Measurements from ENCODE around the gene SLIT3.

Gene SLIT3

DNA sequence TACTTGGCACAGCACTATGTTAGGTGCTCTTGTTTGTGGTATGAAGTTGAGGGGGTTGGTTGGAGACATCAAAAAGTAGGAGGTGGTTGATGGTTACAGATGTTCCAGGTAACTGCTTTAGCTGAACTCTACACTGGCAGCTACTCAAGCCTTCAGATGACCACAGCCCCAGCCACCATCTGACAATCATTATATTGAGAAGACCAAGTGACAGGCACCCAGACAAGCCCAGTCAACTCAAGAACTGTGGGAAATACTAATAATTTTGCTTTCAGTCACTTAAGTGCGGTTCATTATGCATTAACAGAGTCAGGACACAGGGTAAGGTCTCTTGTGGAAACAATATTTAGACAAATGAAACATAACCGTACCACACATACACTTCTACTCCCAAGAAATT lies 38.9 kb upstream of the SLIT3 start:
- H3K27me3 Mint-ChIP-seq (ENCODE audit: low read depth, poor library complexity) = peaks cover 18% of the 10 kb centered on the region

DNA sequence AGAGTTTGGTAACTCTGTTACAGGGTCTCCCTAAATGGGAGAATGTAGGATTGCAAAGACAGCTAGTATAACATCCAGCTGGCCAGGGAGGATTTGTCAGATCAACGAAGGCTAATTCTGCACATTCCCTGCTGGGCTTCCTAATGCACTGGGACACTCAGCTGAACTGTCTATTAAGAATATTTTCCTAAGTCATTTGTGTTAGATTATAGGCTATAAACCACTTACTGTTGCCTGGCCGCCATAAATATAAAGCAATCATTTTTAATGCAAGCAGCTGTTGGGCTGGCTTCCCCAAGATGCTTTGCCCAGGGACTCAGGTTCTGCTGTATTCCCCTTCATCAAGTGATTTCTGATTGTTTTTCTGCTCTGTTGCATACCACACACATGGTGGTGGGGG lies 35.3 kb upstream of the SLIT3 start:
- H3K27ac Mint-ChIP-seq = no peak overlapping the region
- no peak overlapping the region for H3K4me3 Mint-ChIP-seq
- TF ChIP-seq, protein P1, sequence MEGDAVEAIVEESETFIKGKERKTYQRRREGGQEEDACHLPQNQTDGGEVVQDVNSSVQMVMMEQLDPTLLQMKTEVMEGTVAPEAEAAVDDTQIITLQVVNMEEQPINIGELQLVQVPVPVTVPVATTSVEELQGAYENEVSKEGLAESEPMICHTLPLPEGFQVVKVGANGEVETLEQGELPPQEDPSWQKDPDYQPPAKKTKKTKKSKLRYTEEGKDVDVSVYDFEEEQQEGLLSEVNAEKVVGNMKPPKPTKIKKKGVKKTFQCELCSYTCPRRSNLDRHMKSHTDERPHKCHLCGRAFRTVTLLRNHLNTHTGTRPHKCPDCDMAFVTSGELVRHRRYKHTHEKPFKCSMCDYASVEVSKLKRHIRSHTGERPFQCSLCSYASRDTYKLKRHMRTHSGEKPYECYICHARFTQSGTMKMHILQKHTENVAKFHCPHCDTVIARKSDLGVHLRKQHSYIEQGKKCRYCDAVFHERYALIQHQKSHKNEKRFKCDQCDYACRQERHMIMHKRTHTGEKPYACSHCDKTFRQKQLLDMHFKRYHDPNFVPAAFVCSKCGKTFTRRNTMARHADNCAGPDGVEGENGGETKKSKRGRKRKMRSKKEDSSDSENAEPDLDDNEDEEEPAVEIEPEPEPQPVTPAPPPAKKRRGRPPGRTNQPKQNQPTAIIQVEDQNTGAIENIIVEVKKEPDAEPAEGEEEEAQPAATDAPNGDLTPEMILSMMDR (IDR thresholded peaks at IDR 0.05) = no peak
- H3K36me3 Mint-ChIP-seq (ENCODE audit: low read depth) = no peaks in the 10 kb centered on the region
- H3K4me1 Mint-ChIP-seq = peaks cover 10% of the 10 kb centered on the region
- peaks cover 14% of the 10 kb centered on the region for H3K27me3 Mint-ChIP-seq (ENCODE audit: low read depth, poor library complexity)
- no peaks in the 10 kb centered on the region for H3K9me3 Mint-ChIP-seq
- DNase-seq = no peak

More for the DNA sequence above, 38.9 kb upstream of the SLIT3 start:
- H3K36me3 Mint-ChIP-seq (ENCODE audit: low read depth) = no peaks in the 10 kb centered on the region
- no peak overlapping the region for H3K4me3 Mint-ChIP-seq
- no peak for DNase-seq
- no peak overlapping the region for H3K27ac Mint-ChIP-seq
- peaks cover 1% of the 10 kb centered on the region for H3K4me1 Mint-ChIP-seq
- H3K9me3 Mint-ChIP-seq = no peaks in the 10 kb centered on the region
- TF ChIP-seq, protein P1 (IDR thresholded peaks at IDR 0.05) = no peak

DNA sequence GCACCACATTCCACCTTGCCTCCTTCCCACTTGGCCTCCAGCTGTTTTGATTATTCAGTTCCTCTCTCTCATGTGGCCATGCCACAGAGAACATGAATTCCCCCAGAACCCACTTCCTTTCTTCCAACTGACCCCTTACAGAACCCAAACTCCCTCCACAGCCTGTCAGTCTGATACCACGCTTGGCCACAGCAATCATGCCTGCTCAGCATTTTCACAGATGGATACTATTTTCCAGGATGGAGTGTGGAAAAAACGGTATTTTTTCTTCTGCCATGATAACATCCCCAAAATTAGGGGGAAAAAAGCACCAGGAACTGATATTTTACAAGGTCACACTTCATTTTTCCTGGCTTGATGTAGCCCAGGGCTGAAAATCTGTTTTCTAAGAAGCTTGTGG lies 34.9 kb upstream of the SLIT3 start:
- H3K9me3 Mint-ChIP-seq = no peaks in the 10 kb centered on the region
- H3K4me1 Mint-ChIP-seq = peaks cover 10% of the 10 kb centered on the region
- no peaks in the 10 kb centered on the region for H3K36me3 Mint-ChIP-seq (ENCODE audit: low read depth)
- H3K4me3 Mint-ChIP-seq = no peak overlapping the region
- no peak overlapping the region for H3K27ac Mint-ChIP-seq
- TF ChIP-seq, protein P1 (IDR thresholded peaks at IDR 0.05) = no peak
- no peak for DNase-seq
- peaks cover 14% of the 10 kb centered on the region for H3K27me3 Mint-ChIP-seq (ENCODE audit: low read depth, poor library complexity)

DNA sequence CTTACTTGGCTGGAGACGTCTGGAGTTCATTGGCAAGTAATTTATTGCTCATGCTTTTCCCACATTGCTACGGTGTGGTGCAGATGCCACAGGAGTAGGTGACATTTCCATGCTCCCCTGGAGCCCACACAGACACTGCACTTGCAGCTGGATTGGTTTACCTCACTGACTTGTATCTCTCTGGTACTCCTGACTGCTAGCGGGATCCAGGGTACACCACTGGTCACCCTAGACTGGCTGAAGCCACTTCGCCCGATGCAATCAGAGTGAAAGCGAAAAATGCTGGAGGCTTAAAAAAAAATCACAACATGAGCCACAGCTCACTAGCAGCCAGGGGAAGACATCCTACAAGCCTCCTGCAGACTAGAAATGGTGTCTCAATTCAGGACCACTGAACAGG lies 32.6 kb upstream of the SLIT3 start:
- DNase-seq = no peak
- H3K4me3 Mint-ChIP-seq = no peak overlapping the region
- no peak overlapping the region for H3K27ac Mint-ChIP-seq
- peaks cover 10% of the 10 kb centered on the region for H3K4me1 Mint-ChIP-seq
- H3K9me3 Mint-ChIP-seq = no peaks in the 10 kb centered on the region
- H3K36me3 Mint-ChIP-seq (ENCODE audit: low read depth) = no peaks in the 10 kb centered on the region
- H3K27me3 Mint-ChIP-seq (ENCODE audit: low read depth, poor library complexity) = peaks cover 15% of the 10 kb centered on the region
- TF ChIP-seq, protein P1 (IDR thresholded peaks at IDR 0.05) = no peak

DNA sequence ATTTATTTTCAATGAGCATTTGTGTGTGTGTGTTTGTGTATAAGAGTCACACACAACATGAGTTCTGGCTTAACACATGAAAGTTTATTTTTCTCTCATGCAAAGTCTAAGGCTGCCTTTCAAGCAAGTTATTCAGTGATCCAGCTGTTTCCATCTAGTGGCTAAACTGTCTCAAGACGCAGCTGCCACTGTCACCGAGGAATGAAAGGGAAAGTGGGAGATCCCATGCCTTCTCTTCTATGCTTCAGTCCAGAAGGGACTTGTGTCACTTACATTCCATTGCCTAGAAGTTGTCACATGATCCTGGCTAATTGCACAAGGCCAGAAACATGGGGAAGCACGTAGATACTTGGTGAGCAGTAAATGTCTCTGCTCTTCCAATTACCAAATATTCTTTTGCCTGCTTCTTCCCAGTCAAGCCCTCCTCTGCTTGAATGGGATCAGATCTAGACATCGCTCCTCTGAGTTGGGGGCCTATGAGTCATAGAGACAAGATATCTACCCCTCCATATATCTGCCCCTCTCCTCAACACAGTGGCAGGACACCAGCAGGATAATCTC lies 30.4 kb upstream of the SLIT3 start:
- H3K4me3 Mint-ChIP-seq = no peak overlapping the region
- no peak for DNase-seq
- H3K27me3 Mint-ChIP-seq (ENCODE audit: low read depth, poor library complexity) = peaks cover 14% of the 10 kb centered on the region
- H3K9me3 Mint-ChIP-seq = no peaks in the 10 kb centered on the region
- H3K36me3 Mint-ChIP-seq (ENCODE audit: low read depth) = no peaks in the 10 kb centered on the region
- H3K4me1 Mint-ChIP-seq = peaks cover 10% of the 10 kb centered on the region
- no peak overlapping the region for H3K27ac Mint-ChIP-seq
- TF ChIP-seq, protein P1 (IDR thresholded peaks at IDR 0.05) = no peak

DNA sequence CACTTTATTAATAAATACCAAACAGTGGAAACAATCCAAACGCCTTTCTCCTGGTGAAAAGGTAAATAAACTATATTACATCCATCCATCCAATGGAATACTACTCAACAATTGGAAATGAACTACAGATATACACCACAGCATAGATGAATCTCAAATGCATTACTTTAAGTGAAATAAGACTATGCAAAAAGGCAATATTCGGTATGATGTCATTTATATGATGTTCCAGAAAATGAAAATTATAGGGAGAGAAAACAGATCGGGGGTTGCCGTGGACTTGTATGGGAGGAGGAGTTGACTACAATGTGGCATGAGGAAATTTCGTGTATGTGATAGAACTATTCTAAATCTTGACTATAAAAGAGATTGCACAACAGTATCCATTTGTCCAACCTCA lies 27.5 kb upstream of the SLIT3 start:
- no peak overlapping the region for H3K4me3 Mint-ChIP-seq
- H3K36me3 Mint-ChIP-seq (ENCODE audit: low read depth) = no peaks in the 10 kb centered on the region
- TF ChIP-seq, protein P1 (IDR thresholded peaks at IDR 0.05) = no peak
- H3K4me1 Mint-ChIP-seq = peaks cover 4% of the 10 kb centered on the region
- H3K27me3 Mint-ChIP-seq (ENCODE audit: low read depth, poor library complexity) = peaks cover 21% of the 10 kb centered on the region
- no peaks in the 10 kb centered on the region for H3K9me3 Mint-ChIP-seq
- no peak for DNase-seq
- no peak overlapping the region for H3K27ac Mint-ChIP-seq

All from nephron progenitor cell (in vitro differentiated cells).